HepG2 (cell line): ENCODE data around the gene C19orf33. TPM values are rescaled to one million over a fixed set of nuclear protein-coding genes. Genes with fewer than 3 reads are reported as not detected.

Source experiments
- ATAC-seq: fragments of 200-7000 bp; cut with Tn5 transposase; 3 replicates; pipeline ENCODE4 v1.9.1; 2020; ENCODE audit warnings: mild to moderate bottlenecking, moderate library complexity
- BruUV-seq: library from RNA; stranded (reverse); fragments of 400-500 nt; replicated peaks from 2 replicates; lab custom pipeline; 2021; lab: Mats Ljungman, UMichigan
- CTCF ChIA-PET: fragments of 300-600 bp; formaldehyde crosslinking; extraction: SDS; loops from one replicate; lab custom pipeline; 2021; ENCODE audit warnings: low total read pairs, inconsistent platforms, low intra/inter-chr PET ratio; lab: Yijun Ruan, JAX
- POLR2A ChIA-PET: fragments of 350-600 bp; sonication (Branson Sonifier 250); formaldehyde crosslinking; loops from one replicate; lab custom pipeline; 2020; ENCODE audit warnings: antibody characterized with exemption, inconsistent platforms; lab: Yijun Ruan, JAX
- DNase-seq: peaks from one replicate; pipeline ENCODE4 v3.0.0-alpha.2; 2015; ENCODE audit warnings: low spot score
- FAIRE-seq: peaks from 3 replicates; lab custom pipeline; 2011; peaks lifted over from hg19 to GRCh38; lab: Jason Lieb, UNC
- H2AFZ ChIP-seq: one replicate; pipeline ENCODE4 v1.6.1; 2011; ENCODE audit warnings: low read length, inconsistent platforms
- H3K27ac ChIP-seq: fragments of 300-600 bp; 3 replicates; pipeline ENCODE4 v1.8.0; 2011; ENCODE audit warnings: mixed run types, mild to moderate bottlenecking, mixed read lengths, low read length, inconsistent platforms; ENCODE audit not compliant: insufficient read depth; ENCODE audit errors: extremely low read length
- H3K27me3 ChIP-seq, 2 experiments: fragments of 200-600 bp in 1 of 2; 2 replicates in 1 of 2; 3 replicates in 1 of 2; pipeline versions ENCODE4 v1.6.0 to v1.8.0; 2011; ENCODE audit warnings: low read length in 2 of 2, mild to moderate bottlenecking in 2 of 2, moderate library complexity in 2 of 2, inconsistent platforms in 1 of 2; ENCODE audit not compliant: insufficient read depth in 2 of 2, control insufficient read depth in 1 of 2
- H3K36me3 ChIP-seq, 2 experiments: fragments of 200-600 bp in 1 of 2; replicated peaks in 1 of 2; 2 replicates in 1 of 2; 3 replicates in 1 of 2; pipeline versions ENCODE4 v1.5.1 to v1.8.0; 2011; ENCODE audit warnings: low read length in 2 of 2, inconsistent platforms in 1 of 2; ENCODE audit not compliant: insufficient read depth in 2 of 2, control insufficient read depth in 1 of 2
- H3K4me1 ChIP-seq: 2 replicates; pipeline ENCODE4 v1.5.1; 2012; ENCODE audit warnings: low read length, inconsistent platforms; ENCODE audit not compliant: insufficient read depth
- H3K4me2 ChIP-seq: 2 replicates; pipeline ENCODE4 v1.6.0; 2011; ENCODE audit warnings: low read depth, low read length, inconsistent platforms
- H3K4me3 ChIP-seq, 3 experiments: fragments of 200-600 bp in 1 of 3; sonication (generic), shearing (Covaris generic) in 1 of 3; replicated peaks in 1 of 3; 2 replicates each; pipeline ENCODE4 v1.5.1; 2011 to 2016; ENCODE audit warnings: low read length in 3 of 3, inconsistent platforms in 2 of 3, low read depth in 2 of 3, mild to moderate bottlenecking in 2 of 3, control low read depth in 1 of 3, mixed read lengths in 1 of 3; ENCODE audit not compliant: insufficient read depth in 1 of 3
- H3K79me2 ChIP-seq: one replicate; pipeline ENCODE4 v1.6.1; 2011; ENCODE audit warnings: low read length, inconsistent platforms; ENCODE audit not compliant: insufficient read depth
- H3K9ac ChIP-seq: 2 replicates; pipeline ENCODE4 v1.6.0; 2011; ENCODE audit warnings: mild to moderate bottlenecking, low read depth, low read length, inconsistent platforms; ENCODE audit not compliant: insufficient read depth
- H3K9me3 ChIP-seq: 2 replicates; pipeline ENCODE4 v1.5.1; 2012; ENCODE audit warnings: mild to moderate bottlenecking, low read length
- H4K20me1 ChIP-seq: 2 replicates; pipeline ENCODE4 v1.6.0; 2011; ENCODE audit warnings: inconsistent platforms, mild to moderate bottlenecking, low read length, moderate library complexity; ENCODE audit not compliant: insufficient read depth
- DMAP1 ChIP-seq: IDR thresholded peaks from 2 replicates; pipeline ENCODE4 v1.6.1; 2016
- EZH2 ChIP-seq: conservative IDR thresholded peaks from 2 replicates; pipeline ENCODE4 v1.6.1; 2012; ENCODE audit warnings: mild to moderate bottlenecking, low read depth, low read length, moderate library complexity
- HNRNPL ChIP-seq: fragments of 200-400 bp; formaldehyde crosslinking; IDR thresholded peaks from 2 replicates; pipeline ENCODE4 v1.6.1; 2017; ENCODE audit warnings: mild to moderate bottlenecking, low read depth, low read length
- JUND ChIP-seq: sonication (generic); formaldehyde crosslinking; IDR thresholded peaks from 2 replicates; pipeline ENCODE4 v1.8.0; 2022; ENCODE audit warnings: mild to moderate bottlenecking, missing genetic modification reagents
- MAF1 ChIP-seq: sonication (generic); formaldehyde crosslinking; IDR thresholded peaks from 2 replicates; pipeline ENCODE4 v1.5.0; 2020; ENCODE audit warnings: missing genetic modification reagents, borderline replicate concordance
- NFKB2 ChIP-seq: sonication (generic); formaldehyde crosslinking; IDR thresholded peaks from 2 replicates; pipeline ENCODE4 v1.4.0; 2020; ENCODE audit warnings: missing genetic modification reagents, borderline replicate concordance
- PTBP1 ChIP-seq: fragments of 200-400 bp; formaldehyde crosslinking; IDR thresholded peaks from 2 replicates; pipeline ENCODE4 v1.6.1; 2018; ENCODE audit warnings: low read length, low read depth; ENCODE audit not compliant: poor library complexity, severe bottlenecking
- RFXAP ChIP-seq: sonication (generic); formaldehyde crosslinking; IDR thresholded peaks from 2 replicates; pipeline ENCODE4 v1.4.0; 2020; ENCODE audit warnings: missing genetic modification reagents, borderline replicate concordance
- SIX4 ChIP-seq: sonication (generic); formaldehyde crosslinking; IDR thresholded peaks from 2 replicates; pipeline ENCODE4 v1.4.0; 2020; ENCODE audit warnings: missing genetic modification reagents
- TFDP1 ChIP-seq: IDR thresholded peaks from 2 replicates; pipeline ENCODE4 v1.6.1; 2016; ENCODE audit warnings: missing compliant biosample characterization, missing genetic modification reagents, borderline replicate concordance
- WIZ ChIP-seq: sonication (generic); formaldehyde crosslinking; IDR thresholded peaks from 2 replicates; pipeline ENCODE4 v1.5.1; 2020; ENCODE audit warnings: mild to moderate bottlenecking, missing genetic modification reagents
- XRCC5 ChIP-seq: fragments of 200-400 bp; formaldehyde crosslinking; optimal IDR thresholded peaks from 2 replicates; pipeline ENCODE3; 2017; ENCODE audit warnings: mild to moderate bottlenecking, low read length
- ZNF430 ChIP-seq: sonication (generic); formaldehyde crosslinking; IDR thresholded peaks from 2 replicates; pipeline ENCODE4 v1.9.0; 2021; ENCODE audit warnings: mild to moderate bottlenecking, missing genetic modification reagents
- ZNF512B ChIP-seq: sonication (generic); formaldehyde crosslinking; IDR thresholded peaks from 2 replicates; pipeline ENCODE4 v1.5.1; 2020; ENCODE audit warnings: missing genetic modification reagents, mild to moderate bottlenecking, borderline replicate concordance
- ZNF547 ChIP-seq: sonication (generic); formaldehyde crosslinking; IDR thresholded peaks from 2 replicates; pipeline ENCODE4 v1.5.1; 2020; ENCODE audit warnings: mild to moderate bottlenecking, missing genetic modification reagents
- ZNF605 ChIP-seq: sonication (generic); formaldehyde crosslinking; IDR thresholded peaks from 2 replicates; pipeline ENCODE4 v1.8.0; 2022; ENCODE audit warnings: mild to moderate bottlenecking, missing genetic modification reagents
- ZNF800 ChIP-seq: sonication (generic); formaldehyde crosslinking; IDR thresholded peaks from 2 replicates; pipeline ENCODE4 v1.4.0; 2020; ENCODE audit warnings: missing genetic modification reagents
- ZNF850 ChIP-seq: sonication (generic); formaldehyde crosslinking; conservative IDR thresholded peaks from 2 replicates; pipeline ENCODE4 v1.9.0; 2021; ENCODE audit warnings: mild to moderate bottlenecking, missing genetic modification reagents
- WGBS: methylation state at CpG from one replicate; pipeline ENCODE4 v1.1.6; 2017; ENCODE audit warnings: low lambda C conversion rate; 5-methylcytosine and 5-hydroxymethylcytosine counted together
- in situ Hi-C: cut with HindIII; loops from 2 replicates; pipeline ENCODE4 v1.10.0; 2017; ENCODE audit warnings: low pct_unique_long_range_greater_than_20kb; ENCODE audit not compliant: extremely low pct_ligation_motif_present
- intact Hi-C: fragments of 100-400 bp; cut with micrococcal nuclease; formaldehyde crosslinking; loops from one replicate; pipeline ENCODE4 v1.10.0; 2022; ENCODE audit not compliant: unreplicated experiment
- polyA plus RNA-seq, 8 experiments: library from polyadenylated mRNA; depleted of rRNA in 3 of 8; stranded (reverse) in 7 of 8; unstranded in 1 of 8; fragments of >200 nt; fragmentation: Illumina TruSeq in 4 of 8; extraction: Trizol in 4 of 8; gene quantifications; 2 replicates each; pipeline versions ENCODE4 v1.2.1 to v1.2.3, GENCODE V29; 2011 to 2016; ENCODE audit warnings: low read depth in 4 of 8, missing spikeins in 1 of 8, mixed read lengths in 1 of 8; ENCODE audit not compliant: insufficient read depth in 1 of 8
- total RNA-seq, 5 experiments: library from RNA; depleted of rRNA; stranded (reverse); fragments of >200 nt; fragmentation: Illumina TruSeq; extraction: Trizol; gene quantifications; 2 replicates each; pipeline ENCODE4 v1.2.3, GENCODE V29; 2016; ENCODE audit warnings: low read depth in 1 of 5

The C19orf33 gene
- total and polyA plus RNA-seq, 2 of the 13 experiments (the other 11 are each of a cell fraction or from before 2014, with no cell fraction given): 2.5 to 3.3 TPM

- no peak for TF ChIP-seq ZNF512B (CRISPR knock-in tag)
- TF ChIP-seq ZNF430 (CRISPR knock-in tag): peak; percentile 40; the same call in 1 of the 2 replicates
- no peak for TF ChIP-seq JUND (CRISPR knock-in tag)
- peak; percentile 15 for TF ChIP-seq XRCC5
- TF ChIP-seq PTBP1: no peak
- 0 out of 2 replicates have a peak, but pooled peaks have one; percentile 12 for TF ChIP-seq HNRNPL
- TF ChIP-seq ZNF547 (CRISPR knock-in tag): no peak
Measured at GRCh38 chr19:38336638-38337359, 32.7 kb downstream of the C19orf33 start (continued).

GRCh38 chr19:38337360-38337653, 33.3 kb downstream of the C19orf33 start:
- no peaks in the 10 kb centered on the region for H3K36me3 ChIP-seq
- no peaks in the 10 kb centered on the region for H3K9me3 ChIP-seq
- FAIRE-seq (no peak), DNase-seq (peak; percentile 14), ATAC-seq (no peak)
- H4K20me1 ChIP-seq: no peaks in the 10 kb centered on the region
- in situ Hi-C loops (no loop called here), intact Hi-C loops (no loop called here)
- WGBS: 13% methylated on average over 10 of the region's 10 CpGs
- H3K27ac ChIP-seq: no peak overlapping the region
- peak overlapping the region; percentile 74 to 85 (median 75); a peak in 5 of 6 replicates for H3K4me3 ChIP-seq
- no peaks in the 10 kb centered on the region for H3K27me3 ChIP-seq
- H3K4me1 ChIP-seq: peaks cover 10% of the 10 kb centered on the region
- POLR2A ChIA-PET: interaction anchor here (2.1 kb wide), 1 partner anchor 37 kb away, joined by 25 read pairs; the partner anchor contains the start of gene PSMD8
- BruUV-seq: TSS peak; percentile 79
- H2AFZ ChIP-seq: no peak overlapping the region
- H3K9ac ChIP-seq: peak overlapping the region; percentile 47; the same call in 1 of the 2 replicates
- no peaks in the 10 kb centered on the region for H3K79me2 ChIP-seq
- H3K4me2 ChIP-seq: peak overlapping the region; percentile 99
- CTCF ChIA-PET: no interaction called here
- no peak for TF ChIP-seq MAF1 (CRISPR knock-in tag)
- TF ChIP-seq ZNF800: no peak
- TF ChIP-seq EZH2: no peak
- TF ChIP-seq ZNF850: no peak
- no peak for TF ChIP-seq NFKB2
- TF ChIP-seq RFXAP: no peak
- TF ChIP-seq ZNF605 (CRISPR knock-in tag): 0 out of 2 replicates have a peak, but pooled peaks have one; percentile 48
- TF ChIP-seq WIZ (CRISPR knock-in tag): peak; percentile 38; the same call in 1 of the 2 replicates
- TF ChIP-seq TFDP1: no peak
- no peak for TF ChIP-seq SIX4
- 0 out of 2 replicates have a peak, but pooled peaks have one; percentile 1 for TF ChIP-seq DMAP1 (CRISPR knock-in tag)
